ENCODE data around the gene RBMS2.

DNA sequence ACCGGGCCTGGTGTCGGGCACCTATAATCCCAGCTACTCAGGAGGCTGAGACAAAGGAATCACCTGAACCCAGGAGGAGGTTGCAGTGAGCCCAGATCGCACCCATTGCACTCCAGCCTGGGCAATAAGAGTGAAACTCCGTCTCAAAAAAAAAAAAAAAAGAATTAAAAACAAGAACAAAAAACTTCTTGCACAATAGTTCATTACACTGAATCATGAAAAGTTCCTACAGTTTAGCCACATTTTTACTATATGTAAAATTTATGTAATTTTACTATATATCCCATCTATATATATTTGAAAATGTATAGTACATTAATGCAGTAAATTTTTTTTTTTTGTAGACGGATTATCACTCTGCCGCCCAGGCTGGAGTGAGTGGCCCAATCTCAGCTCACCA is 119.6 kb downstream of the RBMS2 start:
- TF ChIP-seq CTCF (IDR thresholded peaks at IDR 0.05) (no peak), POLR2A (IDR thresholded peaks at IDR 0.05) (no peak), POLR2AphosphoS5 (IDR thresholded peaks at IDR 0.05) (no peak), EP300 (IDR thresholded peaks at IDR 0.05) (no peak)

Measured in upper lobe of left lung (tissue), 4 donors.